ENCODE results near the gene FAM204A.

The FAM204A gene

GRCh38 chr10:118365702-118366101 lies 23.6 kb upstream of the FAM204A start:
- DNase-seq (ENCODE audit: extremely low read depth, low read depth) = no peak
- TF ChIP-seq, protein P1, sequence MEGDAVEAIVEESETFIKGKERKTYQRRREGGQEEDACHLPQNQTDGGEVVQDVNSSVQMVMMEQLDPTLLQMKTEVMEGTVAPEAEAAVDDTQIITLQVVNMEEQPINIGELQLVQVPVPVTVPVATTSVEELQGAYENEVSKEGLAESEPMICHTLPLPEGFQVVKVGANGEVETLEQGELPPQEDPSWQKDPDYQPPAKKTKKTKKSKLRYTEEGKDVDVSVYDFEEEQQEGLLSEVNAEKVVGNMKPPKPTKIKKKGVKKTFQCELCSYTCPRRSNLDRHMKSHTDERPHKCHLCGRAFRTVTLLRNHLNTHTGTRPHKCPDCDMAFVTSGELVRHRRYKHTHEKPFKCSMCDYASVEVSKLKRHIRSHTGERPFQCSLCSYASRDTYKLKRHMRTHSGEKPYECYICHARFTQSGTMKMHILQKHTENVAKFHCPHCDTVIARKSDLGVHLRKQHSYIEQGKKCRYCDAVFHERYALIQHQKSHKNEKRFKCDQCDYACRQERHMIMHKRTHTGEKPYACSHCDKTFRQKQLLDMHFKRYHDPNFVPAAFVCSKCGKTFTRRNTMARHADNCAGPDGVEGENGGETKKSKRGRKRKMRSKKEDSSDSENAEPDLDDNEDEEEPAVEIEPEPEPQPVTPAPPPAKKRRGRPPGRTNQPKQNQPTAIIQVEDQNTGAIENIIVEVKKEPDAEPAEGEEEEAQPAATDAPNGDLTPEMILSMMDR (IDR thresholded peaks at IDR 0.05; ENCODE audit: low read depth, low read length) = no peak

- TF ChIP-seq, protein P1 (IDR thresholded peaks at IDR 0.05; ENCODE audit: low read depth, low read length) = no peak
- DNase-seq (ENCODE audit: extremely low read depth, low read depth) = no peak
Measured at GRCh38 chr10:118362103-118362502, 20.0 kb upstream of the FAM204A start.

- no peak for DNase-seq (ENCODE audit: extremely low read depth, low read depth)
Measured at GRCh38 chr10:118358327-118358726, 16.2 kb upstream of the FAM204A start.

DNA sequence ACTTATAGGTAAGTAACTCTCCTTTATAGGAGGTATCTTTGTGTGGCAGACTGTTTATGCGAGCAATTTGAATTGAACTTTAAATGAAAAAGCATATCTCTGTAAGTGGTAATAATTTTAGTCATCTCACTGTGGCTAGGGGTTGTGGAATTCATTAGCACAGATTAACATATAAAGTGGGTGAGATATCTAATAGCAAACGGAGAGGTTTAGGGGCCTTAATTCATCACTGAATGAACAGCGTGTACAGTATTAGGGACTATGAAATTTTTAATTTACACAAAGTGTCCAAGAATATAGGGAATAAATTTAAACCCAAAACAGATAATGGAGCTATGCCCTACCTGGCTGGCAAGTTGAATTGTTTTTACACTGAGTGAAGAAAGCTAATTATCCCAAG lies 15.7 kb upstream of the FAM204A start:
- no peak for DNase-seq (ENCODE audit: extremely low read depth, low read depth)
- TF ChIP-seq, protein P1 (IDR thresholded peaks at IDR 0.05; ENCODE audit: low read depth, low read length) = no peak

More at GRCh38 chr10:118358327-118358726, 16.2 kb upstream of the FAM204A start:
- TF ChIP-seq, protein P1 (IDR thresholded peaks at IDR 0.05; ENCODE audit: low read depth, low read length) = no peak

DNA sequence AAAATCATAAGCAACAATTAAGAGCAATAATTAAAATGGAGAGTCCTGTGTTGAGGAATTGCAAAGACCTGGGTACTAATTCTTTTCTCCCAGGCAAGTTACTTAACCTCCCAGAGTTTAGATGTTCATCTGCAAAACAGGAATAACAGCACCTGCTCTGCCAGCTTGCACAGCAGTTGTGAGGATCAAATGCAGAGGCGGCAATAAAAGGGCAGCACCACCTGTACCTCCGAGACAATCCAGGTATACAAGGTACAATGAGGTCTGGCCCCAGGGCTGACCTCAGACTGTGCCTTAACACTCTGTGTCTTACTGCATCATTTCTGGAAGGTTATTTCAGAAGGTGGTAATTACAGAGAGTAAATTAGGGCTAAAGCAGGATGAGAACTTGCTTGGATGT lies 14.5 kb upstream of the FAM204A start:
- TF ChIP-seq, protein P1 (IDR thresholded peaks at IDR 0.05; ENCODE audit: low read depth, low read length) = no peak
- no peak for DNase-seq (ENCODE audit: extremely low read depth, low read depth)

GRCh38 chr10:118355234-118355633 lies 13.1 kb upstream of the FAM204A start:
- TF ChIP-seq, protein P1 (IDR thresholded peaks at IDR 0.05; ENCODE audit: low read depth, low read length) = no peak
- DNase-seq (ENCODE audit: extremely low read depth, low read depth) = no peak

DNA sequence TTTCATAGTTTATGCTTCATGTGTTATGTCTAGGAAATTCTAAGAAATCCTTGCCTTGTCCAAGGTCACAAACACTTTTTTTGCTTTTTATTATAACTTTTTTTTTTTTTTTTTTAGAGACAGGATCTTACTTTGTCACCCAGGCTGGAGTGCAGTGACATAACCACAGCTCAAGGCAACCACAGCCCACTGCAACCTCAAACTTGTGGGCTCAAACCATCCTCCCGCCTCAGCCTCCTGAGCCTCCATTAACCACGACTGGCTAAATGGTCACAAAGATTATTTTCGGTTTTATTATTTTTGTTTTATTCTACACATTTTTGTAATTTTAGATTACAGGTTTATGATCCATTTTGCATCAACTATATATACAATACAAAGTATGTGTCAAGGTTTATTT lies 7.1 kb upstream of the FAM204A start:
- TF ChIP-seq, protein P1 (IDR thresholded peaks at IDR 0.05; ENCODE audit: low read depth, low read length) = no peak
- DNase-seq (ENCODE audit: extremely low read depth, low read depth) = no peak

Measured in AG09319 (cell line).